ENCODE results near the gene ACO2.

Gene ACO2

GRCh38 chr22:41522813-41523212 is 53.9 kb downstream of the ACO2 start:
- TF ChIP-seq, protein P1, sequence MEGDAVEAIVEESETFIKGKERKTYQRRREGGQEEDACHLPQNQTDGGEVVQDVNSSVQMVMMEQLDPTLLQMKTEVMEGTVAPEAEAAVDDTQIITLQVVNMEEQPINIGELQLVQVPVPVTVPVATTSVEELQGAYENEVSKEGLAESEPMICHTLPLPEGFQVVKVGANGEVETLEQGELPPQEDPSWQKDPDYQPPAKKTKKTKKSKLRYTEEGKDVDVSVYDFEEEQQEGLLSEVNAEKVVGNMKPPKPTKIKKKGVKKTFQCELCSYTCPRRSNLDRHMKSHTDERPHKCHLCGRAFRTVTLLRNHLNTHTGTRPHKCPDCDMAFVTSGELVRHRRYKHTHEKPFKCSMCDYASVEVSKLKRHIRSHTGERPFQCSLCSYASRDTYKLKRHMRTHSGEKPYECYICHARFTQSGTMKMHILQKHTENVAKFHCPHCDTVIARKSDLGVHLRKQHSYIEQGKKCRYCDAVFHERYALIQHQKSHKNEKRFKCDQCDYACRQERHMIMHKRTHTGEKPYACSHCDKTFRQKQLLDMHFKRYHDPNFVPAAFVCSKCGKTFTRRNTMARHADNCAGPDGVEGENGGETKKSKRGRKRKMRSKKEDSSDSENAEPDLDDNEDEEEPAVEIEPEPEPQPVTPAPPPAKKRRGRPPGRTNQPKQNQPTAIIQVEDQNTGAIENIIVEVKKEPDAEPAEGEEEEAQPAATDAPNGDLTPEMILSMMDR (IDR thresholded peaks at IDR 0.05; ENCODE audit: insufficient read depth, missing control alignments), result no peak
- FAIRE-seq, result no peak

GRCh38 chr22:41523464-41524221 is 54.7 kb downstream of the ACO2 start:
- DNase-seq (ENCODE audit: insufficient read length, low spot score), result no peak
- no peak for FAIRE-seq
- TF ChIP-seq, protein P1 (IDR thresholded peaks at IDR 0.05; ENCODE audit: insufficient read depth, missing control alignments), result no peak

More at GRCh38 chr22:41522813-41523212, 53.9 kb downstream of the ACO2 start:
- no peak for DNase-seq (ENCODE audit: insufficient read length, low spot score)

GRCh38 chr22:41524251-41524661 is 55.3 kb downstream of the ACO2 start:
- FAIRE-seq (no peak), DNase-seq (ENCODE audit: insufficient read length, low spot score) (no peak)
- TF ChIP-seq, protein P1 (IDR thresholded peaks at IDR 0.05; ENCODE audit: insufficient read depth, missing control alignments), result no peak

GRCh38 chr22:41524809-41525449 is 56.0 kb downstream of the ACO2 start:
- FAIRE-seq (no peak), DNase-seq (ENCODE audit: insufficient read length, low spot score) (no peak)
- TF ChIP-seq, protein P1 (IDR thresholded peaks at IDR 0.05; ENCODE audit: insufficient read depth, missing control alignments), result no peak

GRCh38 chr22:41525450-41526225 is 56.7 kb downstream of the ACO2 start:
- DNase-seq (ENCODE audit: insufficient read length, low spot score), result no peak

DNA sequence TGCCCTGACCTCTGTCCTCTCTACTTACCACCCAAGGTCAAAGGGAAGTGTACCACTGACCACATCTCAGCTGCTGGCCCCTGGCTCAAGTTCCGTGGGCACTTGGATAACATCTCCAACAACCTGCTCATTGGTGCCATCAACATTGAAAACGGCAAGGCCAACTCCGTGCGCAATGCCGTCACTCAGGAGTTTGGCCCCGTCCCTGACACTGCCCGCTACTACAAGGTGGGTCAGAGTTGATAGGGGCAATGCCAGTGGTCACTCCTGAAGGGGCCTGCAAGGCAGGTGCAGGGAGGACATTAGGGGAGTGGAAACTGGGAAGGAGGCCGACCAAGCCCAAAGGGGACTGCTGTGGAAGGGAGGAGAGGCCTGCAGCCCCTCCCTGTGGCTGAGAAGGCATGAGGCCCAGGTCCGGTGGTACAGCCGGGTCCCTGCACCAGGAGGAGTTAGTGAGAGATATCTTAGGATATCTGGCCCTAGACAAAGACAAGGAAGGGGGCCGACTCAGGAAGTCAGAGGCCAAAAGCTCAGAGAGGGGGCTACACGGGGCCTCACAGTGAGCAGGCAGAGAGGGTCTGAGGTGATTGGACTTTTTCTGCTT is 57.4 kb downstream of the ACO2 start:
- no peak for FAIRE-seq
- TF ChIP-seq, protein P1 (IDR thresholded peaks at IDR 0.05; ENCODE audit: insufficient read depth, missing control alignments), result no peak

More at GRCh38 chr22:41525450-41526225, 56.7 kb downstream of the ACO2 start:
- no peak for FAIRE-seq
- TF ChIP-seq, protein P1 (IDR thresholded peaks at IDR 0.05; ENCODE audit: insufficient read depth, missing control alignments), result no peak

More for the DNA sequence above, 57.4 kb downstream of the ACO2 start:
- DNase-seq (ENCODE audit: insufficient read length, low spot score), result no peak

All from D721Med (cell line).